A673 (cell line): ENCODE data around the gene NQO2. TPM values are rescaled to one million over a fixed set of nuclear protein-coding genes. Genes with fewer than 3 reads are reported as not detected.
A peak's percentile ranks its signal among the peaks of the same experiment; 100 is the strongest.

Source experiments
- BruUV-seq: library from RNA; stranded (reverse); fragments of 400-500 nt; replicated peaks from 2 replicates; lab custom pipeline; 2021; lab: Mats Ljungman, UMichigan
- CTCF ChIA-PET: fragments of 300-600 bp; sonication (Branson Sonifier 250); formaldehyde crosslinking; loops from one replicate; lab custom pipeline; 2022; ENCODE audit warnings: antibody characterized with exemption; lab: Charles Lee
- POLR2A ChIA-PET: fragments of 300-600 bp; sonication (Branson Sonifier 250); formaldehyde crosslinking; loops from one replicate; lab custom pipeline; 2022; ENCODE audit warnings: antibody characterized with exemption; ENCODE audit not compliant: low non-redundant PET; lab: Charles Lee
- DNase-seq: peaks from one replicate; pipeline ENCODE4 v3.0.0-alpha.2; 2015; ENCODE audit warnings: low spot score
- H3K27ac ChIP-seq: fragments of 200-600 bp; sonication (generic); 2 replicates; pipeline ENCODE4 v1.5.1; 2016; ENCODE audit warnings: mixed run types, low read depth, mild to moderate bottlenecking, mixed read lengths, antibody characterized with exemption, low read length; ENCODE audit not compliant: poor library complexity, severe bottlenecking
- H3K27me3 ChIP-seq: fragments of 200-600 bp; sonication (generic); replicated peaks from 2 replicates; pipeline ENCODE4 v1.6.1; 2017; ENCODE audit warnings: mixed run types, low read depth, mild to moderate bottlenecking, mixed read lengths, antibody characterized with exemption, low read length; ENCODE audit not compliant: insufficient read depth, poor library complexity
- H3K36me3 ChIP-seq: fragments of 200-600 bp; sonication (generic); 2 replicates; pipeline ENCODE4 v1.6.1; 2016; ENCODE audit warnings: mixed run types, mild to moderate bottlenecking, mixed read lengths, antibody characterized with exemption, low read length; ENCODE audit not compliant: insufficient read depth, poor library complexity, severe bottlenecking
- H3K4me1 ChIP-seq: fragments of 200-600 bp; sonication (generic); 2 replicates; pipeline ENCODE4 v1.6.1; 2017; ENCODE audit warnings: mixed run types, mild to moderate bottlenecking, mixed read lengths, antibody characterized with exemption, low read length; ENCODE audit not compliant: insufficient read depth, poor library complexity, severe bottlenecking
- H3K4me3 ChIP-seq: fragments of 200-600 bp; sonication (generic); 2 replicates; pipeline ENCODE4 v1.5.1; 2016; ENCODE audit warnings: low read depth, mixed run types, mild to moderate bottlenecking, mixed read lengths, low read length; ENCODE audit not compliant: poor library complexity, severe bottlenecking
- H3K9me3 ChIP-seq: fragments of 200-600 bp; sonication (generic); 2 replicates; pipeline ENCODE4 v1.6.1; 2016; ENCODE audit warnings: mixed run types, low read depth, mild to moderate bottlenecking, mixed read lengths, antibody characterized with exemption, low read length; ENCODE audit not compliant: poor library complexity, severe bottlenecking
- EZH2 ChIP-seq: fragments of 200-600 bp; sonication (generic); IDR thresholded peaks from 2 replicates; pipeline ENCODE4 v1.6.1; 2017; ENCODE audit warnings: borderline replicate concordance, low read depth, mild to moderate bottlenecking, mixed read lengths, antibody characterized with exemption, low read length; ENCODE audit not compliant: poor library complexity, severe bottlenecking
- intact Hi-C: fragments of 100-400 bp; cut with micrococcal nuclease; formaldehyde crosslinking; loops from one replicate; pipeline ENCODE4 v1.10.0; 2022; ENCODE audit not compliant: unreplicated experiment
- total RNA-seq: library from RNA; stranded (reverse); gene quantifications from 2 replicates; pipeline ENCODE4 v1.2.3, GENCODE V29; 2021
- TF ChIP-seq, protein P1 (sequence below): fragments of 300-800, 200-600 bp; sonication (generic); conservative IDR thresholded peaks from 2 replicates; pipeline ENCODE4 v1.5.1; 2017; ENCODE audit warnings: low read depth, mild to moderate bottlenecking, antibody characterized with exemption, low read length, moderate library complexity, mixed read lengths

Gene NQO2
- total RNA-seq, 1 experiment from 2014 or later: 97.3 TPM

DNA sequence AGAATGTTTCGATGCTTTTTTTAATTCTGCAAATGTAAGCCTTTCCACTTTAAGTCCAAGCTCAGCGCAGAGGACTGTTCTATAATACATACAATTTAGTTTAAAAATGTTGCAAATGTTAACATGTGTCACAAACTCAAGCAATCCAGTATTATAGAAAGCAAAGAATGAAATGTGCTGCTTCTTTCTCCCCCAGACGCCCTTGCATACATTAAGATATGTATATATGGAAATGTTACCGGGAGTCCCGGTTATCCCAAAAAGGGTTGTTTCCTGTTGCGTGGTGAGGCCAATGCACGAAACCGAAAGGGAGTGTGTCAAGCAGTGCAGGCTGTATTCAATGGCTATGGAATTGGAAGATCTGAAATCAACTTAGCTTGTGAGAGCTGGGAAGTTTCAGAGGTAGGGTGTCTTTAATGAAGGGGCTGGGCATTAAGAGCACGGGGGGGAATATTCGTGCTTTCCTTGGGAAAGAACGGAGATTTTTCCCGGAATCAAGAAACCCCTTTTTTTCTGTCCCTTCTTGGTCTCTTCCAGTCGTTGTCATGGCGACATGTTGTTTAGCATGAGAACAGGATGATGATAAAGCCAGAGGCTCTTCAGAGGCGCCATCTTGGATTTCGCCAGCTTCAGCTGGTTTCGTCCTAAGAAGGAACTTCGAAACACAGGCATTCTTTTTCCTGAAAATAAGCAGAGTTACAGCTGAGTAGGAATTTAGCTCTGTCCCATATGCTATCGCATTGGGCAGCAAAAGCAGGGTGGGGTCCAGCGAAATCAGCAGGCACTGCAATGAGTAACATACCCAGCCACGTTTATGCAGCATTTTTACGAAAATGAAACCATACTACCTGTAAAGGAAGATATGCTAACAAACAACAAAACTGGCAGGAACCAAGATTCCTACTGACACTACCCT is 10.1 kb upstream of the NQO2 start:
- BruUV-seq: no TSS peak

DNA sequence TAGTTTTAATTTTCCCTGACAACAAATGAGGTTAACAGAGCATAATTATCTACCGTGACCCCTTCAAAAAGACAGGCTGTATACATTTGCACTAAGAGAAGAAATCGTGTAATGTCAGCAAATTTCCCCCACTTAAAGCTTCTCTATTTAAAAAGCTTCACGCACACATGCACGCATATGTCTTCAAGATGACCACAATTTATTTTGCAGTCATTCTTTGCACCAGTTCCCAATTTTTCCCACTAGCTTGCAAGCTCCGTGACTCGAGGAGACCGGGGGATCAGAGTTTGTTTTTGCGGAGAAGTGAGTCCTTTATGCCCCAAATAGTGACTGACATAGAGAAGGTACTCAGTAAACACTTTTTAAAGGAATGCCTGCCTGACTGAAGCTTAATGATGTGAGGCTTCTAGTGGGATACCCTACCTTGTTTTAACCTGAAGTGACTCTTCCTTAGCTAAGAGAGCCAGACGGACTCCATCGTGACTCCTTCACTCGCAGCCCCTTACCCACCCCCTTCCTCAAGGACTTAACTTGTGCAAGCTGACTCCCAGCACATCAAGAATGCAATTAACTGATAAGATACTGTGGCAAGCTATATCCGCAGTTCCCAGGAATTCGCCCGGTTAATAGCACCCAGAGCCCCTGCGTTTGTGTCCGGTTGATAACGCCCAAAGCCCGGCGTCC is 9.3 kb upstream of the NQO2 start:
- CTCF ChIA-PET: interaction anchor here (1.0 to 2.8 kb wide), 3 partner anchors 38 to 144 kb away, joined by 4 to 21 read pairs (median 7); no protein-coding TSS in a partner anchor
- H3K27me3 ChIP-seq: no peaks in the 10 kb centered on the region
- TF ChIP-seq, protein P1, sequence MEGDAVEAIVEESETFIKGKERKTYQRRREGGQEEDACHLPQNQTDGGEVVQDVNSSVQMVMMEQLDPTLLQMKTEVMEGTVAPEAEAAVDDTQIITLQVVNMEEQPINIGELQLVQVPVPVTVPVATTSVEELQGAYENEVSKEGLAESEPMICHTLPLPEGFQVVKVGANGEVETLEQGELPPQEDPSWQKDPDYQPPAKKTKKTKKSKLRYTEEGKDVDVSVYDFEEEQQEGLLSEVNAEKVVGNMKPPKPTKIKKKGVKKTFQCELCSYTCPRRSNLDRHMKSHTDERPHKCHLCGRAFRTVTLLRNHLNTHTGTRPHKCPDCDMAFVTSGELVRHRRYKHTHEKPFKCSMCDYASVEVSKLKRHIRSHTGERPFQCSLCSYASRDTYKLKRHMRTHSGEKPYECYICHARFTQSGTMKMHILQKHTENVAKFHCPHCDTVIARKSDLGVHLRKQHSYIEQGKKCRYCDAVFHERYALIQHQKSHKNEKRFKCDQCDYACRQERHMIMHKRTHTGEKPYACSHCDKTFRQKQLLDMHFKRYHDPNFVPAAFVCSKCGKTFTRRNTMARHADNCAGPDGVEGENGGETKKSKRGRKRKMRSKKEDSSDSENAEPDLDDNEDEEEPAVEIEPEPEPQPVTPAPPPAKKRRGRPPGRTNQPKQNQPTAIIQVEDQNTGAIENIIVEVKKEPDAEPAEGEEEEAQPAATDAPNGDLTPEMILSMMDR: no peak
- no peak for TF ChIP-seq EZH2
- peaks cover 12% of the 10 kb centered on the region for H3K4me1 ChIP-seq
- BruUV-seq: TSS peak; percentile 92
- H3K9me3 ChIP-seq: no peaks in the 10 kb centered on the region
- DNase-seq: no peak
- POLR2A ChIA-PET: interaction anchor here (0.5 to 1.1 kb wide), 3 partner anchors 144 to 1001 kb away, joined by 3 read pairs; no protein-coding TSS in a partner anchor
- H3K4me3 ChIP-seq: peak overlapping the region; percentile 56
- peak overlapping the region; percentile 97 for H3K27ac ChIP-seq
- intact Hi-C loops: no loop called here
- H3K36me3 ChIP-seq: no peaks in the 10 kb centered on the region

More for the DNA sequence above, 10.1 kb upstream of the NQO2 start:
- TF ChIP-seq, protein P1: no peak; the same call in 1 of the 2 replicates
- TF ChIP-seq EZH2: no peak
- peak overlapping the region; percentile 97 for H3K27ac ChIP-seq
- no peaks in the 10 kb centered on the region for H3K9me3 ChIP-seq
- no peaks in the 10 kb centered on the region for H3K36me3 ChIP-seq
- peak overlapping the region; percentile 56 for H3K4me3 ChIP-seq
- peak; percentile 98 for DNase-seq
- CTCF ChIA-PET: interaction anchor here (1.0 to 2.8 kb wide), 4 partner anchors 37 to 251 kb away, joined by 4 to 21 read pairs (median 7); no protein-coding TSS in a partner anchor
- intact Hi-C loops: loop anchor here (2.0 to 5.0 kb wide), 4 partner anchors 37 to 252 kb away; no protein-coding TSS in a partner anchor
- POLR2A ChIA-PET: interaction anchor here (0.5 to 1.1 kb wide), 5 partner anchors 64 to 1001 kb away, joined by 3 read pairs; no protein-coding TSS in a partner anchor
- H3K27me3 ChIP-seq: no peaks in the 10 kb centered on the region
- H3K4me1 ChIP-seq: peaks cover 12% of the 10 kb centered on the region

DNA sequence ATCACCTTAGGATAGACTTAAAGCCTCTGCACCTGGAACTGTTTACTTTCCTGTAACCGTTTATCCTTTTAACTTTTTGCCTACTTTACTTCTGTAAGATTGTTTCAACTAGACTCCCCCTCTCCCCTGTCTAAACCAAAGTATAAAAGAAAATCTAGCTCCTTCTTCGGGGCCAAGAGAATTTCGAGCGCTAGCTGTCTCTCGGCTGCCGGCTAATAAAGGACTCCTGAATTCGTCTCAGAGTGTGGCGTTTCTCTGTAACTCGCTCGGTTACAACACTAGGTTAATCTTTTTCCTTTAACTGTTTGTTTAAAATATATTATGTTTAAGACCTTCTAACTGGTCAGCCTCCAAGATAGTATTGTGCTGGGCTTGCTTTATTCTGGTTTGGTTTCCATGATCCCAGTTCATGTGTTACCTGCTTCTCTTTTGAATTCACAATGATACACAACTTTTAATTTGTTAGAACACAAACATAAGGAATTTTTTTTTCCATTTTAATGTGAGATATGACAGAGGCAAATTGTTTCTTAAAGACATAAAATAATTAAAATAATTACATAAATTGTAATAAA is 8.7 kb upstream of the NQO2 start:
- CTCF ChIA-PET: no interaction called here
- H3K4me3 ChIP-seq: peak overlapping the region; percentile 56

More for the DNA sequence above, 8.7 kb upstream of the NQO2 start:
- DNase-seq: no peak
- intact Hi-C loops: no loop called here
- Histone ChIP-seq H3K36me3 (no peaks in the 10 kb centered on the region), H3K27me3 (no peaks in the 10 kb centered on the region), H3K4me1 (peaks cover 12% of the 10 kb centered on the region), H3K27ac (peak overlapping the region; percentile 97), H3K9me3 (no peaks in the 10 kb centered on the region)
- no TSS peak for BruUV-seq
- POLR2A ChIA-PET: no interaction called here
- no peak for TF ChIP-seq EZH2
- TF ChIP-seq, protein P1: no peak
